Neutrophil (primary cell): ENCODE data around the gene HELZ2.

Experiments used
- H3K27ac ChIP-seq: fragments of 200-600 bp; sonication (generic); 2 replicates; pipeline ENCODE4 v1.5.1; 2016; ENCODE audit warnings: mild to moderate bottlenecking, moderate library complexity
- H3K27me3 ChIP-seq: fragments of 200-600 bp; sonication (generic); 2 replicates; pipeline ENCODE4 v1.6.0; 2016; ENCODE audit warnings: mild to moderate bottlenecking
- H3K36me3 ChIP-seq: fragments of 200-600 bp; sonication (generic); 2 replicates; pipeline ENCODE4 v1.5.1; 2017
- H3K4me1 ChIP-seq, 2 experiments: fragments of 200-600 bp in 1 of 2; sonication (generic) in 1 of 2; 1 replicate in 1 of 2; 2 replicates in 1 of 2; pipeline versions ENCODE4 v1.5.1 to v1.6.1; 2013 to 2016; ENCODE audit warnings: low read depth in 1 of 2, low read length in 1 of 2, mild to moderate bottlenecking in 1 of 2, moderate library complexity in 1 of 2; ENCODE audit not compliant: control insufficient read depth in 1 of 2, insufficient read depth in 1 of 2
- H3K4me3 ChIP-seq, 2 experiments: fragments of 200-600 bp in 1 of 2; sonication (generic) in 1 of 2; 1 replicate in 1 of 2; 2 replicates in 1 of 2; pipeline ENCODE4 v1.5.1; 2013 to 2016; ENCODE audit warnings: low read depth in 1 of 2, low read length in 1 of 2, mild to moderate bottlenecking in 1 of 2, moderate library complexity in 1 of 2
- H3K9me3 ChIP-seq: fragments of 200-600 bp; sonication (generic); 2 replicates; pipeline ENCODE4 v1.5.1; 2016
- TF ChIP-seq, protein P1 (sequence below): fragments of 200-600 bp; sonication (generic); IDR thresholded peaks from 2 replicates; pipeline ENCODE4 v1.5.1; 2016; ENCODE audit warnings: antibody characterized with exemption

The HELZ2 gene

DNA sequence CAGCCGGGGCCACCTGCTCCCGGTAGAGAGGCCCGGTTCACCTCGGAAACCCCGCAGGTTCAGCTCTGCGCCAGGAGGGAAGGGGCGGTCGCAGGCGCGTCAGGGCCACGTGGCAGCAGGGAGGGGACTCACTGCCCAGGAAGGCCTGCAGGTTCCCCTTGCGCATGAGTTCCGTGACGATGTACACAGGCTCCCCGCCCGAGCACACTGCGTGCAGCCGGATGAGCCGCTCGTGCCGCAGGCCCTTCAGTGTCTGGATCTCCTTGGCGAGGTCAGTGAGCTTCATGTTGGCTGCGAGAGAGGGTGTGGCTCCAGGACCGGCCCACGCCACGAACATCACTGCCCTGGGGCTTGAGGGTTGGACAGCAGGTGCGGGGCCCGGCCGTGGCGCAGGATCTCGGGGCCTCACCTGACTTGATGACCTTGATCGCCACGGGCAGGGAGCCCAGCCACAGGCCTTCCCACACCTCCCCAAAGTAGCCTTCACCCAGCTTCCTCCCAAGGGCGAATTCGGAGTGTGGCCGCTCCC is 31.9 kb downstream of the HELZ2 start:
- TF ChIP-seq, protein P1, sequence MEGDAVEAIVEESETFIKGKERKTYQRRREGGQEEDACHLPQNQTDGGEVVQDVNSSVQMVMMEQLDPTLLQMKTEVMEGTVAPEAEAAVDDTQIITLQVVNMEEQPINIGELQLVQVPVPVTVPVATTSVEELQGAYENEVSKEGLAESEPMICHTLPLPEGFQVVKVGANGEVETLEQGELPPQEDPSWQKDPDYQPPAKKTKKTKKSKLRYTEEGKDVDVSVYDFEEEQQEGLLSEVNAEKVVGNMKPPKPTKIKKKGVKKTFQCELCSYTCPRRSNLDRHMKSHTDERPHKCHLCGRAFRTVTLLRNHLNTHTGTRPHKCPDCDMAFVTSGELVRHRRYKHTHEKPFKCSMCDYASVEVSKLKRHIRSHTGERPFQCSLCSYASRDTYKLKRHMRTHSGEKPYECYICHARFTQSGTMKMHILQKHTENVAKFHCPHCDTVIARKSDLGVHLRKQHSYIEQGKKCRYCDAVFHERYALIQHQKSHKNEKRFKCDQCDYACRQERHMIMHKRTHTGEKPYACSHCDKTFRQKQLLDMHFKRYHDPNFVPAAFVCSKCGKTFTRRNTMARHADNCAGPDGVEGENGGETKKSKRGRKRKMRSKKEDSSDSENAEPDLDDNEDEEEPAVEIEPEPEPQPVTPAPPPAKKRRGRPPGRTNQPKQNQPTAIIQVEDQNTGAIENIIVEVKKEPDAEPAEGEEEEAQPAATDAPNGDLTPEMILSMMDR = no peak
- no peaks in the 10 kb centered on the region for H3K9me3 ChIP-seq
- peaks cover 13 to 17% of the 10 kb centered on the region in 2 experiments for H3K4me1 ChIP-seq
- H3K4me3 ChIP-seq = no peak overlapping the region
- no peak overlapping the region for H3K27ac ChIP-seq
- no peaks in the 10 kb centered on the region for H3K36me3 ChIP-seq
- peaks cover 64% of the 10 kb centered on the region for H3K27me3 ChIP-seq

DNA sequence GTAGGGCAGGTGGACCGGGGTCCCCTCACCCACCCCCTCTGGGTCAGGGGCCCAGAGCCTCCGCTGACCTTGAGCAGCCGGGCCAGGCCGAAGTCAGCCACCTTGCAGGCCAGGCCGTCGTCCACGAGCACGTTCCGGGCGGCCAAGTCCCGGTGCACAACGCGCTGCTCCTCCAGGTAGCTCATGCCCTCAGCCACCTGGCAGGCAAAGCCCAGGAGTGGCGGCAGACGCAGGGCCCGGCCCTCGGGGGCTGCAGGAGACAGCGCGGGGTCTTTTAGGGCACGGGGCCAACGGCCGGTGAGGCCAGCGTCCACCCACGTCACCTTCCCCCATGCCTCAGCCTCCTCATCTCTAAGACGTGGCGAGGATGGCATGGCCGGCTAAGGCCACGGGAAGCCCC is 32.7 kb downstream of the HELZ2 start:
- Histone ChIP-seq H3K4me1 (peaks cover 17 to 24% of the 10 kb centered on the region in 2 experiments), H3K9me3 (no peaks in the 10 kb centered on the region), H3K27me3 (peaks cover 57% of the 10 kb centered on the region), H3K27ac (no peak overlapping the region), H3K36me3 (no peaks in the 10 kb centered on the region), H3K4me3 (no peak overlapping the region)
- TF ChIP-seq, protein P1 = no peak

DNA sequence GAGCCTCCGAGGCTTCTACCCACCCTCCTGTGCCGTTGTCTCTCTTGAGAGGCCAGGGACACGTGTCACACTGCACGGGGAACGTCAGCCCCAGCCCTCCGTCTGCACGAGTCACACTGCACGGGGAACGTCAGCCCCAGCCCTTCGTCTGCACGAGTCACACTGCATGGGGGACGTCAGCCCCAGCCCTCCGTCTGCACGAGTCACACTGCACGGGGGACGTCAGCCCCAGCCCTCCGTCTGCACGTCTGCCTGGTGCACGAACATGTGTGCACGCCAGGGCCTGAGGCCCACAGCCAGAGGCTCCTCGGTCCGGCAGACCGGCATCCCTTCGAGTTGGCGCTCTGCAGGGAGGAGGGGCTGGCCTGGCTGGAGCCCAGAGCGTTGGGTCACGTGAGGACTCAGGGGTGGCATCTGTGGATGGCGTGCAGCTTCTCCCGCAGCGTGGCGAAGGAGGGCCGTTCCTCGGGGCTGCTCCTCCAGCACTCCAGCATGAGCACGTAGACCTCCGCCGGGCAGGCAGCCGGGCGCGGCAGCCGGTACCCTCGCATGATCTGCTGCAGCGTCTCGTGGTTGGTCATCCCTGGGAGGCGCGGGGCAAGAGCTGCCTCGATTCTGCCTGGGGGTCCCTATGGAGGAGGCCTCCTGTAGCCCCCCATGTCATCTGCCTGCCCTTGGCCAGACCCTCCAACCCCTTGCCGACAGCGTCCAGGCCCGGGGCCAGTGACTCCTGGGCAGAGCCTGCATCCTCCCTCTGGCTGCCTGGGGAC is 33.4 kb downstream of the HELZ2 start:
- Histone ChIP-seq H3K27ac (no peak overlapping the region), H3K4me3 (no peak overlapping the region), H3K9me3 (no peaks in the 10 kb centered on the region), H3K36me3 (no peaks in the 10 kb centered on the region), H3K4me1 (peaks cover 17 to 26% of the 10 kb centered on the region in 2 experiments), H3K27me3 (peaks cover 50% of the 10 kb centered on the region)
- TF ChIP-seq, protein P1 = no peak

DNA sequence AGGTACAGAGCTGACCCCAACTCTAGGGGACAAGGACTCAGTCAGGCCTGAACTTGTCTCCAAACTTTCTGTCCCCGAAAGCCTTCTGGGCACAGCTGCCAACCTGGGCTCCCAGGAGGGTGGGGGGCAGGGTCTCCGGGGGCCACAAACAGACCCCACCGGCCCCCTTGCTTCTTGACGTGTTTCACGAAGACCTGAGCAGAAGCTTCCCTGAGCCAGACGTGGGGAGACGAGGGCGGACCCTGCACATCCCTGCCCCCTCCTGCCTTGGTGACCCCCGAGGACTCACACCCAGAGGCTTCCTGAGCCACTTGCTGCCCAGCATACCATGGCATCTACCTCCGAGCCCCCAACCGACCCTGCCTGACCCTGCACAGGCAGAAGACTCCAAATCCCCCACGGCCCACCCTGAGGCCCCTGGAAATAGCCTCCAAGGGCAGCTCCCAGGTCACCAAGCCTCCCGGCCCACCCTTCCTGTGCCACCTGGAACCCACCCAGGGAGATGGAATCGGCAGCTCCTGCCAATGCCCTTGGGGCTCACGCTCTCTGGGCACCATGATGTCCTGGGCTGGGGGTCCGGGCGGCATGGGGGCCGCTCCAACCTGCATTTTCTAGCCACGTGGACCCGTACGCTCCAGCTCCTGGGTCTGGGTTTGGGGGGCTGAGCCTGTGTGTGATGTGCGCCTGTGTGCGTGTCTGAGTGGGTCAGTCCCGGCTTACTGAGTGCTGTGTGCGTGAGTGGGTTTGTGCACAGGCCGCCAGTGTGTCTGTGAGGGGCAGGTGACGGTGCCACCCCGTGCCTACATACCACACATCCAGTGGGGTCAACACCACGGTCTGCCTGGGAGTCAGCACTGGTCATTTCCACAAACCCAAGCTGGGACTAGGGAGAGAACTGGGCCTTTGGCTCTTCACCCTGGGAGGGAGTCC is 34.3 kb downstream of the HELZ2 start:
- H3K27me3 ChIP-seq = peaks cover 48% of the 10 kb centered on the region
- no peak overlapping the region for H3K27ac ChIP-seq
- no peaks in the 10 kb centered on the region for H3K36me3 ChIP-seq
- TF ChIP-seq, protein P1 = no peak
- no peaks in the 10 kb centered on the region for H3K9me3 ChIP-seq
- no peak overlapping the region for H3K4me3 ChIP-seq
- H3K4me1 ChIP-seq = peaks cover 17 to 26% of the 10 kb centered on the region in 2 experiments

DNA sequence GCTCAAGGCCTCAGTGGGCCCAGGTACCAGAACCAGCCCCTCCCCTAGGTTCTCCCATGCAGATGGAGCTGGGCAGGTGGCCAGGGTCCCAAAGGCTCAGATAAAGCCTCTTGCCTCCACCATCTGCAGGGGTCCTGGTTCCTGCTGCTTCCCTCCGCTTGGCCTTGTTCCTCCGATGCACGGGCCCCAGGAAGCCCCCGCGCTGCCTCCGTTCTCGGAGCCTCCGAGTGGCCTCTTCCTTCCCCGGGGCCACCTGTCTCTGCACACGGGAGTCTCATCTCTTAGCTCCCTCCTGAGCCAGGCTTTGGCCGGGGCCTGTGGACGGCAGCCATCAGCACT is 35.0 kb downstream of the HELZ2 start:
- H3K9me3 ChIP-seq = no peaks in the 10 kb centered on the region
- H3K27ac ChIP-seq = no peak overlapping the region
- H3K36me3 ChIP-seq = no peaks in the 10 kb centered on the region
- peaks cover 48% of the 10 kb centered on the region for H3K27me3 ChIP-seq
- peaks cover 17 to 26% of the 10 kb centered on the region in 2 experiments for H3K4me1 ChIP-seq
- H3K4me3 ChIP-seq = no peak overlapping the region
- TF ChIP-seq, protein P1 = no peak
